Left colon (tissue), 2 donors: ENCODE data around the gene SPECC1. TPM values are rescaled to one million over a fixed set of nuclear protein-coding genes. Genes with fewer than 3 reads are reported as not detected.
"Not testable (repeated sequence)": the region's sequence is repeated elsewhere in the genome, so short reads cannot be mapped to it uniquely, and the experiment has no call there.

Experiments used
- ATAC-seq: fragments of 200-7000 bp; cut with Tn5 transposase; one replicate; pipeline ENCODE4 v1.9.1; 2020; ENCODE audit warnings: mild to moderate bottlenecking, moderate library complexity
- DNase-seq, 2 donors: peaks; one replicate each; pipeline ENCODE4 v3.0.0-alpha.2; 2020
- intact Hi-C, 2 donors: fragments of 100-400 bp; cut with DNase I in 1 of 2; cut with micrococcal nuclease in 1 of 2; formaldehyde crosslinking; loops; one replicate each; pipeline versions ENCODE4 v1.11.2 to v1.14.0; 2022; cut with DNase I, micrococcal nuclease
- total RNA-seq, 2 donors: library from RNA; stranded (reverse); fragmentation: NEBNext Ultra II Directional; extraction: Animal tissue kit (Norgen Biotek cat#: 25700); gene quantifications; one replicate each; pipeline ENCODE4 v1.2.1, GENCODE V29; 2021
- donor health status: DM: no; HTN: no; CAD: no.
- donor health status: DM: yes; HTN: yes; CAD: no.

SPECC1 gene
- total RNA-seq, 2 donors from 2014 or later = 86.5 to 104 TPM

DNA sequence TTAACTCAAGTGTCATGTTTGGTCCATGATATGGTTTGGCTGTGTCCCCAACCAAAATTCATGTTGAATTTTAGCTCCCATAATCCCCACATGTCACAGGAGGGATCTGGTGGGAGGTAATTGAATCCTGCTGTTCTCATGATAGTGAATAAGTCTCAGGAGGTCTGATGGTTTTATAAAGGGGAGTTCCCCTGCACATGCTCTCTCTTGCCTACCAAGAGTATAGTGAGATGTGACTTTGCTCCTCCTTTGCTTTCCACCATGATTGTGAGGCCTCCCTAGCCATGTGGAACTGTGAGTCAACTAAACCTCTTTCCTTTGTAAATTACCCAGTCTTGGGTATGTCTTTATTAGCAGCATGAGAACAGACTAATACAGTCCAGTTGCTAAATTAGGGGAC, 97.3 kb downstream of the SPECC1 start:
- intact Hi-C loops, ATAC-seq, DNase-seq: not testable (repeated sequence)

- DNase-seq (no peak), ATAC-seq (no peak)
- intact Hi-C loops = no loop called here
Observed at GRCh38 chr17:20109076-20109475, 99.9 kb downstream of the SPECC1 start.

- ATAC-seq = no peak
- DNase-seq = no peak
- intact Hi-C loops = loop anchor here in 1 of 2 donors (10.0 kb wide), 1 partner anchor 117 kb away; no protein-coding TSS in a partner anchor
Observed at GRCh38 chr17:20111538-20111937, 102.4 kb downstream of the SPECC1 start.

DNA sequence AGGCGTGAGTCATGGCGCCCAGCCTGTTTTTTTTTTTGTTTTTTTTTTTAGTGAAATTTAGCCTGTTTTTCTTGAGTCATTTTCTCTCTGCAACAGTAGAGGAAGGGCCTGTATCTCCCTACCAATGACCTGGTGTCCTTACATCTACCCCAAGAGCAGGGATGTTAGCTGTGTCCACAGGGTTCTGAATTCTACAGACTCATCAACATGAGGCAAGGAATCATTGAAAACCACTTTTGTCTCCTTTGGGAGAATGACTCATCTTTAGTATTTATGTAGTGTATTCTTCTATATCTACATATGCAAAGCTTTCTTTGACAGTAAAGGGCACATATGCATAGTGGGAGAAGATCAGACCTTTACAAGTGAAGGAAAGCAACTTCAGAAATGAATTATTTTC, 105.3 kb downstream of the SPECC1 start:
- no peak for DNase-seq
- intact Hi-C loops = loop anchor here in 1 of 2 donors (10.0 kb wide), 1 partner anchor 120 kb away; no protein-coding TSS in a partner anchor
- no peak for ATAC-seq

DNA sequence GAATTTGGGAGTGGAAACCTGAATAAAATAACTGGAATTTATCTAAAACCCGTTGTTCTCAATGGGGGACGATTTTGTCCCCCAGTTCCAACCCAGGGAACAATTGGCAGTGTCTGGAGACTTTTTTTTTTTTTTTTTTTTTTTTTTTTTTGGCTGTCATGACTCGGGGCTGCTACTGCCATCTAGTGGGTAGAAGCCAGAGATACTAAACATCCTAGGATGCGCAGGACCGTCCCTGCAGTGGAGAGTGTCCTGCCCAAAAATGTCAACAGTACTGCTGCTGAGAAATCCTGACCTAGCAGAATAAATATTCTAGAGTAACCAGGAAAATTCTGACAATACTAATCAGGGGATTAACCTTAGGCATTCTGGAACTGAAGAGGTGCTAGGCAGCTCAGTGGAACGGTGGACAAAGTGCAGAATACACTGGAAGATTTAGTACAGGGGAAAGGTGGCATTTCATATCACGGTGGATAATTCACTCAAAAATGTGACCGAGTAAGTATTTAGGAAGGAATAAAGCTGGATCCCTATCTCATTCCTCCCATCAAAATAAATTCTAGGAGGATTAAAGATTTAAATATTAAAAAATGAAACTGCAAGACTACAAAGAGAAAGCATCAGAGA, 107.6 kb downstream of the SPECC1 start:
- peak; percentile 72 for ATAC-seq
- peak; percentile 34 to 50 for DNase-seq
- intact Hi-C loops = loop anchor here (5.0 to 10.0 kb wide), 2 partner anchors 122 to 124 kb away; no protein-coding TSS in a partner anchor

- intact Hi-C loops = loop anchor here (5.0 to 10.0 kb wide), 2 partner anchors 123 to 126 kb away; no protein-coding TSS in a partner anchor
- ATAC-seq = no peak
Observed at GRCh38 chr17:20118280-20118679, 109.1 kb downstream of the SPECC1 start.

DNA sequence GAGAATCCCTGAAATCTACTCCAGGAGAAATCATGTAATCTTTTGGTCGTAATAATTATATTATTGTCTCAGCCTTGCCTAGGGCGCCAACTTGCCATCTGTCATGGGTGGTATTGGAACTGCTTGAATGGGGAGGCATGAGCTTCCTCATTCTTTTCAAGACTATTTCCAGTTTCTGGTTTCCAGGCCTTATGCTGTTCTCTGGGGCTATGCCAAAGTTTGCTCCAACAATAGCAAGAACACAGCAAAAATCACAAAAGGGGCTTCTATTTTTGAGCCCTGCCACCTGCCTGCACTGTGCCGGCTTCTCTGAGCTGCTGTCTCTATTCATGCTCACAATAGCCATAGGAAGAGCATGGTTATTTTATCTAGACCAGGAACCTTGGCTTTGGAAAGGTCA, 111.7 kb downstream of the SPECC1 start:
- intact Hi-C loops = loop anchor here in 1 of 2 donors (5.0 kb wide), 1 partner anchor 106 kb away; no protein-coding TSS in a partner anchor
- DNase-seq (peak in 1 of 2 donors; percentile 37), ATAC-seq (peak; percentile 67)

More at GRCh38 chr17:20118280-20118679, 109.1 kb downstream of the SPECC1 start:
- no peak for DNase-seq

DNA sequence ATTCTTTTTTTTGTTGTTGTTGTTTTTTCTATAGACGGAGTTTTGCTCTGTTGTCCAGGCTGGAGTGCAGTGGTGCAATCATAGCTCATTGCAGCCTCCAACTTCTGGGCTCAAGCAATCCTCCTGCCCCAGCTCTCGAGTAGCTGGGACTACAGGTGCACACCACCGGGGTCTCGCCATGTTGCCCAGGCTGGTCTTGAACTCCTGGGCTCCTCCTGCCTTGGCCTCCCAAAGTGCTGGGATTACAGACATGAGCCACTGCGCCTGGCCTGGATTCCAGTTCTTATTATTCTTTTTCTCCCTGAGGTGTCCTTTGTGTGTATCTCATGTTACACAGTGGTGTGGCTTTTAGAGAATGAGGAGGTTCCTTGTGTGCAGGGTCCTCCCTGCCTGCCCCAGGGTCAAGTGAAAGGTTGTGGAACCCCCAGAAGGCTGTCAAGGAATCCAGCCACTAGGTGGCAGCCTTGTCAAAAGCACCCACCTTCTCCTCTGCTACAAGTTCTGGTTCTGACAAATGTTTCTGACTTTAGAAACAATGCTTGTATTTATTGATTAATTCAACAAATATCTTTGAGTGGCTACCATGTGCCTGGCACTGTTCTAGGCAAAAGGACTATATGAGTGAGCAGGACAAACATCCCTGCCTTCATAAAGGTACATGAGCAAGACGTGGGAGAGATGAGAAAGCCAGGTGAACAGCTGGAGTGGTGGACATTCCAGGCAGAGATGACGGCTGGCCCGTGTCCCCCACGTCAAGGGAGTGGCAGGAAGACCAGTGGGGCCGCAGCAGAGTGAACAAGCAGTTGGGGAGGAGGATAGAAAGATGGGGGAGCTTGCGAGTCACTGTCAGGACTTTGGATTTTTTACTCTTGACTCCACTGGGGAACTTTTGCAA, 112.4 kb downstream of the SPECC1 start:
- intact Hi-C loops = loop anchor here in 1 of 2 donors (5.0 kb wide), 1 partner anchor 106 kb away; no protein-coding TSS in a partner anchor
- DNase-seq = peak; percentile 41 to 76

DNA sequence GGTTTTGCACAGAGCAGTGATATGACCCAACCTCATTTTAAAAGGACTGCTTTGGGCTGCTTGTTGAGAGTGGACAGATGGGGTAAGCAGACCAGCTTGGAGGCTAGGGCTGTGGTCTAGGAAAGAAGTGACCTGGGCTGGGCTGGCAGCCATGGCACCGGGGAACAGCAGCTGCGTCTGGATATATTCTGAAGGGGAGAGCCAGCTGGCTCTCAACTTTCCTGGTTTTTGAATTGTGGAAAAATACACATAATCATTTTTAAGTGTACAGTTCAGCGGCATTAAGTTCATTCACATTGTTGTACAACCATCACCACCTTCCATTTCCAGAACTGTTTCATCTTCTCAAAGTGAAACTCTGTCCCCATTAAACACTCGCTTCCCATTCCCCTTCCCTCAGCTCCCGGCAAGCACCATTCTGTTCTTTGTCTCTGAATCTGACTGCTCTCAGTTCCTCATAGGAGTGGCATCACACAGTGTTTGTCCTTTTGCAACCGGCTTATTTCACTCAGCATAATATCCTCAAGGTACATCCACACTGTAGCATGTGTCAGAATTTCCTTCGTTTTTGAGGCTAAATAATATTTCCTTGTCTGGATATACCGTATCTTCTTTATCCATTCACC, 113.2 kb downstream of the SPECC1 start:
- no peak for ATAC-seq
- intact Hi-C loops = loop anchor here in 1 of 2 donors (5.0 kb wide), 1 partner anchor 105 kb away; no protein-coding TSS in a partner anchor
- DNase-seq = no peak

More for the DNA sequence above, 112.4 kb downstream of the SPECC1 start:
- peak; percentile 76 for ATAC-seq

GRCh38 chr17:20123209-20123608, 114.0 kb downstream of the SPECC1 start:
- DNase-seq (no peak), ATAC-seq (no peak)
- intact Hi-C loops = loop anchor here in 1 of 2 donors (5.0 kb wide), 1 partner anchor 104 kb away; no protein-coding TSS in a partner anchor

DNA sequence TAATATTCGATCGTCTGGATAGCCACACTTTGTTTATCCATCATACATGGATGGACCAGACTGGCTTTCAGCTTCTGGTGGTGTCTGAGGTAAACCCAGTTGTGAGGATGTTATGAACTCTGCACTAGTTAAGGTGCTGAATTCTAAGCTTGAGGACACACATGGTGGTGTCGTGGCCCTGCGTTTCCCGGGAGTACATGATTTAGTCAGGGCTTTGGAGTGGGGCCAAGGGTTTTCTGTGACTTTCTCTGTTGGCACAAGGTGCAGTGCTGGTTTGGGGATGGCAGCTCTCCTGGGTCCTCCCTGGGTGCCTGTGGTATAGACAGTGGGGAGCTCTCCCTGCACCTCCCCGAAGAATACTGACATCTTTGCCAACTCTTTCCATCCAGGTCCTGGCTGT, 116.6 kb downstream of the SPECC1 start:
- ATAC-seq (no peak), DNase-seq (no peak)
- intact Hi-C loops = no loop called here

DNA sequence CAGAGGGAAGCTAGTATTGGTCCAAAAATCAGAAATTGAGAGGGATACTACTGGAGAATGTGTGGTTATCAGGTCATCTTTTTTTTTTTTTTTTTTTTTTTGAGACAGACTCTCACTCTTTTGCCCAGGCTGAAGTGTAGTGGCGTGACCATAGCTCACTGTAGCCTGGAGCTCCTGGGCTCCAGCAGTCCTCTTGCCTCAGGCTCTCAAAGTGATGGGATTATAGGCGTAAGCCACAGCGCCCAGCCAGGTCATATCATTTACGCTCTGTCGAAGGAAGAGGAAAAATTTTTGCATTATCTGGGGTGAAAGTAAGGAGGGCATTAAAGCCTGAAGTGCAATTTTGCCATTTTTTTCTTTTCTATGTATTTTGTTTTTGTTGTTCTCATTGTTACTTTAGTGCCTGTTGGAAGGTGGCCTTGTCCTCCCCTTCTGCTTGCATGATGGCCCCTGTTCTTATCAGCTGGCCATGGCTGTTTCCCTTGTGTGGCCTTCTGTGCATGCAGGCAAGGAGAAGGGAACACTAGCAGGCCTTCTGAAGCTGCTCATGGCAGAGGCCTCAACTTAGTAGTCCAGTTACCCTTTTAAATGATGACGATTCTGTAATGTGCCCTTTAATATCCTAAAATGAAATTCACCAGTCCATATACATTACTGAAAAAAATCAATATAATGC, 118.3 kb downstream of the SPECC1 start:
- DNase-seq = no peak
- ATAC-seq = no peak
- intact Hi-C loops = no loop called here

GRCh38 chr17:20128036-20128667, 119.0 kb downstream of the SPECC1 start:
- intact Hi-C loops = no loop called here
- ATAC-seq (no peak), DNase-seq (no peak)

GRCh38 chr17:20133517-20133916, 124.4 kb downstream of the SPECC1 start:
- ATAC-seq = no peak
- no peak for DNase-seq
- intact Hi-C loops = no loop called here

GRCh38 chr17:20141198-20141972, 132.2 kb downstream of the SPECC1 start:
- no peak for ATAC-seq
- DNase-seq = no peak
- intact Hi-C loops = no loop called here

DNA sequence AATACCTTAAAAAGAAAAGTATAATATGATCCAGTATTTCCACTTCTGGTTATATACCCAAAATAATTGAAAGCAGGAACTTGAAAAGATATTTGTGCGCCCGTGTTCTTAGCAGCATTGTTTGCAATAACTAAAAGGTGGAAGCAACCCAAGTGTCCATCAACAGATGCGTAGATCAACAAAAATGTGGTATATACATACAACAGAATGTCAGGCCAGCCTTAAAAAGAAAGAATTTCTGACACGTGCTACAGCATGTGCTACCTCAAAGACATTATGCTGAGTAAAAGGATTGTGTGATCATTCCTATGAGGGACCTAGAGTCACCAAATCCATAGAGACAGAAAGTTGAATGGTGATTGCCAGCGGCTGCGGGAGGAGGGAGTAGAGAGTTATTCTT, 133.1 kb downstream of the SPECC1 start:
- no peak for ATAC-seq
- intact Hi-C loops = no loop called here
- no peak for DNase-seq

GRCh38 chr17:20143740-20144139, 134.6 kb downstream of the SPECC1 start:
- DNase-seq (no peak), ATAC-seq (no peak)
- intact Hi-C loops = no loop called here
